ENCODE results near the gene ETS1. TPM values are rescaled to one million over a fixed set of nuclear protein-coding genes. Genes with fewer than 3 reads are reported as not detected.

ETS1 gene
- polyA plus RNA-seq, 2 of the 4 experiments (the other 2 are of a cell fraction), result 14.5 to 18.8 TPM

DNA sequence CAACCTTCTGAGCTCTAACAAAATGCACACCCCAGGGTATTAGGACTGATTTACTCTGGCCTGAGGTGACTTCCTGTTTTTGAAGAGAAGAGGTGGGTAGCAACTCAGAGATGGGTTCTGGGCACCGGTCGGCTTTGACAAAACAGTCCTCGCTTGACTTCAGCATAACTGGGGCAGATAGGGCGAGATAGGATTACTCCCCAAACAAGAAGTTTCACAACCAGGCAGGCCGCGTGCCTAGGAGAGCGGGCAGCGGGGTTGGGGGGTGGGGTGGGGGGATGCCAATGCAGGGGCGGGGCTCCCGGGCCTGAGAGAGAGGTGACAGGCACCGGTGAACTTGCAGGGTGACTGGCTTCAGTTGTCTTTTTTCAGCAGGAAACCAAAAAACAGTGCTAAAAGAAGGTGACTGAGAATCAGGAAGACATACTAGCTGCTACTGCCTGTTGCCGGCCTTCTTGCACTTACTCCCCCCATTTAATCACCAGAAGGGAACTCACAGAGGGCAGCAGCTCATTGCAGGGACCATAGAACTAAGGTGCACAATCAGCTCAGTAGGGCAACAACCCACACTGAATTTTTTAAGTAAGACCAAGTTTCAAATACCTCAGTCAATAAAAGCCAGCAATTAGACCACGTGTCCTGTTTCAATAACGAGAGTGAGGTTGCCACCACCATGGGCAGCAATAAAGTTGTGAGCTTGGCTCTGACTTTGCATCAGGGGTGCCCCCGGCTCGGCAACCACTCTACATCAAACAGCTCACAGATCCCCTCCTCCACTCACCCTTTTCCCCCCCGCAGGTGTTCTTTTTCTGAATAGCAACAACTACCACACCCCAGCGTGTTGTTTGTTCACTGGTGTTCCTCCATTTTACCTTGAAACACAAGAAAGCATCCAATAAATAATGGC lies 37.2 kb upstream of the ETS1 start:
- DNase-seq (ENCODE audit: low read depth in 1 of 2, low spot score in 1 of 2) (no peak), FAIRE-seq (no peak), ATAC-seq (no peak)
- no peak for TF ChIP-seq HOXB13 (CRISPR knock-in tag; IDR thresholded peaks at IDR 0.05; ENCODE audit: low read depth)
- TF ChIP-seq SREBF2 (IDR thresholded peaks at IDR 0.05), result no peak
- TF ChIP-seq, protein P1, sequence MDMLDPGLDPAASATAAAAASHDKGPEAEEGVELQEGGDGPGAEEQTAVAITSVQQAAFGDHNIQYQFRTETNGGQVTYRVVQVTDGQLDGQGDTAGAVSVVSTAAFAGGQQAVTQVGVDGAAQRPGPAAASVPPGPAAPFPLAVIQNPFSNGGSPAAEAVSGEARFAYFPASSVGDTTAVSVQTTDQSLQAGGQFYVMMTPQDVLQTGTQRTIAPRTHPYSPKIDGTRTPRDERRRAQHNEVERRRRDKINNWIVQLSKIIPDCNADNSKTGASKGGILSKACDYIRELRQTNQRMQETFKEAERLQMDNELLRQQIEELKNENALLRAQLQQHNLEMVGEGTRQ (IDR thresholded peaks at IDR 0.05), result no peak
- TF ChIP-seq, protein P2, sequence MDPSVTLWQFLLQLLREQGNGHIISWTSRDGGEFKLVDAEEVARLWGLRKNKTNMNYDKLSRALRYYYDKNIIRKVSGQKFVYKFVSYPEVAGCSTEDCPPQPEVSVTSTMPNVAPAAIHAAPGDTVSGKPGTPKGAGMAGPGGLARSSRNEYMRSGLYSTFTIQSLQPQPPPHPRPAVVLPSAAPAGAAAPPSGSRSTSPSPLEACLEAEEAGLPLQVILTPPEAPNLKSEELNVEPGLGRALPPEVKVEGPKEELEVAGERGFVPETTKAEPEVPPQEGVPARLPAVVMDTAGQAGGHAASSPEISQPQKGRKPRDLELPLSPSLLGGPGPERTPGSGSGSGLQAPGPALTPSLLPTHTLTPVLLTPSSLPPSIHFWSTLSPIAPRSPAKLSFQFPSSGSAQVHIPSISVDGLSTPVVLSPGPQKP (IDR thresholded peaks at IDR 0.05; ENCODE audit: low read depth, low read length), result no peak
- no peak for TF ChIP-seq RFX5 (IDR thresholded peaks at IDR 0.05)
- TF ChIP-seq CEBPB (IDR thresholded peaks at IDR 0.05), result no peak
- TF ChIP-seq RAD21 (conservative IDR thresholded peaks at IDR 0.05 in 1 of 2, IDR thresholded peaks at IDR 0.05 in 1 of 2), result no peak
- no peak for TF ChIP-seq SMC3 (IDR thresholded peaks at IDR 0.05)
- TF ChIP-seq EP300 (IDR thresholded peaks at IDR 0.05), result no peak
- TF ChIP-seq KDM1A (IDR thresholded peaks at IDR 0.05; ENCODE audit: low read depth), result no peak
- no peak for TF ChIP-seq HDAC2 (IDR thresholded peaks at IDR 0.05)
- no peak for TF ChIP-seq MAFK (IDR thresholded peaks at IDR 0.05; ENCODE audit: partially characterized antibody)
- H3K27ac ChIP-seq, result no peak overlapping the region
- no peak overlapping the region for H3K4me2 ChIP-seq
- POLR2A ChIA-PET, result no interaction called here
- H3K9me3 ChIP-seq, result no peaks in the 10 kb centered on the region
- CTCF ChIA-PET, result interaction anchor here (2.0 to 6.7 kb wide), 3 partner anchors 6 to 467 kb away, joined by 5 to 43 read pairs (median 5); no protein-coding TSS in a partner anchor
- H3K4me1 ChIP-seq, result peaks cover under 1% of the 10 kb centered on the region; the same call in 1 of the 3 replicates
- WGBS (ENCODE audit: missing lambda C conversion rate), result 88% methylated on average over 13 of the region's 18 CpGs
- no peak overlapping the region for H3K4me3 ChIP-seq

GRCh38 chr11:128623091-128623490 lies 35.7 kb upstream of the ETS1 start:
- Histone ChIP-seq H3K4me2 (no peak overlapping the region), H3K4me3 (no peak overlapping the region), H3K27ac (no peak overlapping the region), H3K4me1 (no peaks in the 10 kb centered on the region), H3K9me3 (no peaks in the 10 kb centered on the region)
- ChIA-PET CTCF (interaction anchor here (0.9 to 6.7 kb wide), 5 partner anchors 7 to 465 kb away, joined by 3 to 43 read pairs (median 5); no protein-coding TSS in a partner anchor), POLR2A (no interaction called here)
- ATAC-seq (no peak), DNase-seq (ENCODE audit: low read depth in 1 of 2, low spot score in 1 of 2) (no peak), FAIRE-seq (no peak)
- no peak for TF ChIP-seq POLR2AphosphoS2 (conservative IDR thresholded peaks at IDR 0.05; ENCODE audit: low read length)
- TF ChIP-seq RNF2 (IDR thresholded peaks at IDR 0.05; ENCODE audit: borderline replicate concordance, low read depth), result no peak
- TF ChIP-seq, protein P2 (IDR thresholded peaks at IDR 0.05; ENCODE audit: low read depth, low read length), result no peak
- TF ChIP-seq JUN (IDR thresholded peaks at IDR 0.05), result no peak
- TF ChIP-seq CBX2 (IDR thresholded peaks at IDR 0.05; ENCODE audit: borderline replicate concordance, low read depth), result no peak
- TF ChIP-seq ZFP36 (IDR thresholded peaks at IDR 0.05; ENCODE audit: borderline replicate concordance, partially characterized antibody), result no peak
- TF ChIP-seq POLR2A (IDR thresholded peaks at IDR 0.05; ENCODE audit: low read length), result no peak
- TF ChIP-seq, protein P3, sequence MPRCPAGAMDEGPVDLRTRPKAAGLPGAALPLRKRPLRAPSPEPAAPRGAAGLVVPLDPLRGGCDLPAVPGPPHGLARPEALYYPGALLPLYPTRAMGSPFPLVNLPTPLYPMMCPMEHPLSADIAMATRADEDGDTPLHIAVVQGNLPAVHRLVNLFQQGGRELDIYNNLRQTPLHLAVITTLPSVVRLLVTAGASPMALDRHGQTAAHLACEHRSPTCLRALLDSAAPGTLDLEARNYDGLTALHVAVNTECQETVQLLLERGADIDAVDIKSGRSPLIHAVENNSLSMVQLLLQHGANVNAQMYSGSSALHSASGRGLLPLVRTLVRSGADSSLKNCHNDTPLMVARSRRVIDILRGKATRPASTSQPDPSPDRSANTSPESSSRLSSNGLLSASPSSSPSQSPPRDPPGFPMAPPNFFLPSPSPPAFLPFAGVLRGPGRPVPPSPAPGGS (IDR thresholded peaks at IDR 0.05), result no peak
- TF ChIP-seq HOXB5 (CRISPR knock-in tag; IDR thresholded peaks at IDR 0.05), result no peak
- no peak for TF ChIP-seq CHD2 (IDR thresholded peaks at IDR 0.05; ENCODE audit: low read length, partially characterized antibody)
- TF ChIP-seq CEBPB (IDR thresholded peaks at IDR 0.05), result no peak
- no peak for TF ChIP-seq KDM1A (IDR thresholded peaks at IDR 0.05; ENCODE audit: low read depth)
- no peak for TF ChIP-seq CHD4 (IDR thresholded peaks at IDR 0.05; ENCODE audit: borderline replicate concordance)
- TF ChIP-seq, protein P4, sequence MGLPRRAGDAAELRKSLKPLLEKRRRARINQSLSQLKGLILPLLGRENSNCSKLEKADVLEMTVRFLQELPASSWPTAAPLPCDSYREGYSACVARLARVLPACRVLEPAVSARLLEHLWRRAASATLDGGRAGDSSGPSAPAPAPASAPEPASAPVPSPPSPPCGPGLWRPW (IDR thresholded peaks at IDR 0.05), result no peak
- TF ChIP-seq ATOH8 (CRISPR knock-in tag; IDR thresholded peaks at IDR 0.05; ENCODE audit: low read depth), result no peak
- 73% methylated on average over 5 of the region's 5 CpGs for WGBS (ENCODE audit: missing lambda C conversion rate)

All from A549 (cell line).